Activated naive CD8-positive, alpha-beta T cell treated with anti-CD3 and anti-CD28 coated beads for 36 hours (primary cell): ENCODE results near the gene CORO2B. TPM values are rescaled to one million over a fixed set of nuclear protein-coding genes. Genes with fewer than 3 reads are reported as not detected.
"Not testable (repeated sequence)": the region's sequence is repeated elsewhere in the genome, so short reads cannot be mapped to it uniquely, and the experiment has no call there.

Experiments
- DNase-seq: peaks from one replicate; pipeline ENCODE4 v3.0.0; 2021
- H3K27ac Mint-ChIP-seq: one replicate; pipeline ENCODE4 v1.8.0; 2022; ENCODE audit warnings: mild to moderate bottlenecking, moderate library complexity, mixed read lengths
- H3K27me3 Mint-ChIP-seq: one replicate; pipeline ENCODE4 v1.8.0; 2022; ENCODE audit warnings: mild to moderate bottlenecking, mixed read lengths
- H3K36me3 Mint-ChIP-seq: one replicate; pipeline ENCODE4 v1.8.0; 2021; ENCODE audit warnings: mild to moderate bottlenecking, mixed read lengths
- H3K4me1 Mint-ChIP-seq: one replicate; pipeline ENCODE4 v1.8.0; 2021; ENCODE audit warnings: mixed read lengths
- H3K4me3 Mint-ChIP-seq: one replicate; pipeline ENCODE4 v1.8.0; 2022; ENCODE audit warnings: mild to moderate bottlenecking, moderate library complexity, mixed read lengths
- H3K9me3 Mint-ChIP-seq: one replicate; pipeline ENCODE4 v1.8.0; 2022; ENCODE audit warnings: mixed read lengths
- total RNA-seq, 2 experiments: library from RNA; stranded (reverse); gene quantifications; one replicate each; pipeline ENCODE4 v1.2.3, GENCODE V29; 2021

CORO2B gene
- total RNA-seq, 2 experiments from 2014 or later: not detected

- no peak overlapping the region for H3K4me3 Mint-ChIP-seq
- no peaks in the 10 kb centered on the region for H3K36me3 Mint-ChIP-seq
- peaks cover 5% of the 10 kb centered on the region for H3K4me1 Mint-ChIP-seq
- no peak overlapping the region for H3K27ac Mint-ChIP-seq
- no peaks in the 10 kb centered on the region for H3K9me3 Mint-ChIP-seq
- no peak for DNase-seq
- H3K27me3 Mint-ChIP-seq: peaks cover 7% of the 10 kb centered on the region
These were observed 99.2 kb downstream of the CORO2B start for GRCh38 chr15:68677996-68678395.

- Mint-ChIP-seq H3K4me3 (no peak overlapping the region), H3K36me3 (no peaks in the 10 kb centered on the region), H3K4me1 (peaks cover 4% of the 10 kb centered on the region), H3K9me3 (no peaks in the 10 kb centered on the region), H3K27me3 (peaks cover 3% of the 10 kb centered on the region), H3K27ac (no peak overlapping the region)
- DNase-seq: no peak
These were observed 100.0 kb downstream of the CORO2B start for GRCh38 chr15:68678746-68679145.

DNA sequence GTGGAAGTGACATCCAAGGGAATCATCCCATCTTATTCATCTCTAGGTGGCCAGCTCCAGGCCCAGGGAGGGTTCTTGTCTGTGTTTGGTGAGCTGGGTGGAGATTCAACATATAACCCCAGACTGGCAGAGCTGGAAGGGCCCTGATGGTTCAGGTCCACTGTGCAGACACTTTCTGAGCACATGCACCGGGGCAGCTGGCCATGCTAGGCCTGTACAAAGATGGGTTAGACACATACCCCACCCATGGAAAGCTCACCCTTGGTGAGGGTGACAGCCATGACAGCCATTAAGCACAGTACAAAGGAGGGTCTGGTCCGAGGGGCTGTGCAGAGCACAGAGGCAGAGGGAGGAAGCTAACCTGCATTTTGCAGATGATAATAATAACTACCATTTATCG lies 100.4 kb downstream of the CORO2B start:
- Mint-ChIP-seq H3K36me3 (no peaks in the 10 kb centered on the region), H3K4me3 (no peak overlapping the region), H3K27me3 (no peaks in the 10 kb centered on the region), H3K9me3 (no peaks in the 10 kb centered on the region), H3K27ac (no peak overlapping the region), H3K4me1 (peaks cover 2% of the 10 kb centered on the region)
- no peak for DNase-seq

GRCh38 chr15:68679961-68680371 lies 101.2 kb downstream of the CORO2B start:
- no peak for DNase-seq
- H3K9me3 Mint-ChIP-seq: no peaks in the 10 kb centered on the region
- H3K4me1 Mint-ChIP-seq: peaks cover 2% of the 10 kb centered on the region
- no peak overlapping the region for H3K4me3 Mint-ChIP-seq
- H3K36me3 Mint-ChIP-seq: no peaks in the 10 kb centered on the region
- no peak overlapping the region for H3K27ac Mint-ChIP-seq
- no peaks in the 10 kb centered on the region for H3K27me3 Mint-ChIP-seq

- not testable (repeated sequence) for H3K4me1 Mint-ChIP-seq, H3K9me3 Mint-ChIP-seq, DNase-seq, H3K36me3 Mint-ChIP-seq, H3K27ac Mint-ChIP-seq, H3K27me3 Mint-ChIP-seq, H3K4me3 Mint-ChIP-seq
These were observed 102.0 kb downstream of the CORO2B start for GRCh38 chr15:68680756-68681155.

GRCh38 chr15:68681836-68682235 lies 103.0 kb downstream of the CORO2B start:
- no peak for DNase-seq
- no peaks in the 10 kb centered on the region for H3K27me3 Mint-ChIP-seq
- H3K27ac Mint-ChIP-seq: no peak overlapping the region
- no peaks in the 10 kb centered on the region for H3K36me3 Mint-ChIP-seq
- no peak overlapping the region for H3K4me3 Mint-ChIP-seq
- H3K4me1 Mint-ChIP-seq: no peaks in the 10 kb centered on the region
- H3K9me3 Mint-ChIP-seq: no peaks in the 10 kb centered on the region

DNA sequence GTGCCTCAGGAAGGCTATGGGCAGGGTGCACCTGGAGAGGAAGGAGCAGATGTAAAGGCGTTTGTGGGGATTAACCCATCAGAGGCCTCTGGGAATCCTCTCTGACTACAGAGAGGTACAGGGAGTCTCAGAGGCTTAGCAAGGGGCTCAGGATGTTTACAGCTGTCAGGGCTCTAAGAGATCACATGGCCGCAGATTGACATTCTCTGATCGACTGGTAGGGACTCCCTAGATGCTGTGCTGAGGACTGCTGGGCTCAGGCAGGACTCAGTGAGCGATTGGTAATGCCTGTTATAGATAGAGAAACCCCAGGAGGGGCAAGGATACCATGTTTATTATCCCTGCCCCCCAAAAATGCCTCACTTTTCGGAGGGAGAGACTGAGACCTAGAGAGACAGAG lies 103.5 kb downstream of the CORO2B start:
- no peaks in the 10 kb centered on the region for H3K36me3 Mint-ChIP-seq
- H3K27ac Mint-ChIP-seq: no peak overlapping the region
- H3K9me3 Mint-ChIP-seq: no peaks in the 10 kb centered on the region
- H3K4me3 Mint-ChIP-seq: no peak overlapping the region
- no peaks in the 10 kb centered on the region for H3K27me3 Mint-ChIP-seq
- H3K4me1 Mint-ChIP-seq: no peaks in the 10 kb centered on the region
- DNase-seq: no peak

DNA sequence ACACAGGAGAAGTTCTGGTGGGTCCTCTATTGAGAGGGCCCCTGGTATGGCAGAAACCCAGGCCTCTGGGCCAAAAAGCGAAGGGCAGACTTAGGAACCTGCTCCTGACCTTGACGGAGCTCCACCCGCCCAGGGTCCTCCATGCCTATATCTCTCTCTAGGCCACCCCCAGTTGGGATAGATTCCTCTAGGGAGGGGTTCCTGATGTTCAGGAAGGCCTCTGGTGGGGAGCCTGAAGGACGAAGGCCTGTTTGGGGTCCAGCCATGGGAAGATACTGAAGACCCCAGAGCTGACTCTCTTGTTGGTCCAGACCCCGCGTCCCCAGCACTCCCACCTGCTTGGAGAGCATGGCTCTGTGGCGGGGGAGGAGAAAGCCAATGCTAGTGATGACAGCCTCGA lies 104.2 kb downstream of the CORO2B start:
- Mint-ChIP-seq H3K27ac (no peak overlapping the region), H3K4me1 (no peaks in the 10 kb centered on the region), H3K36me3 (no peaks in the 10 kb centered on the region), H3K4me3 (no peak overlapping the region), H3K9me3 (no peaks in the 10 kb centered on the region), H3K27me3 (no peaks in the 10 kb centered on the region)
- no peak for DNase-seq

GRCh38 chr15:68683551-68683950 lies 104.8 kb downstream of the CORO2B start:
- Mint-ChIP-seq H3K27me3 (no peaks in the 10 kb centered on the region), H3K9me3 (no peaks in the 10 kb centered on the region), H3K4me3 (no peak overlapping the region), H3K4me1 (no peaks in the 10 kb centered on the region), H3K36me3 (no peaks in the 10 kb centered on the region), H3K27ac (no peak overlapping the region)
- no peak for DNase-seq

GRCh38 chr15:68684476-68684875 lies 105.7 kb downstream of the CORO2B start:
- no peak overlapping the region for H3K27ac Mint-ChIP-seq

DNA sequence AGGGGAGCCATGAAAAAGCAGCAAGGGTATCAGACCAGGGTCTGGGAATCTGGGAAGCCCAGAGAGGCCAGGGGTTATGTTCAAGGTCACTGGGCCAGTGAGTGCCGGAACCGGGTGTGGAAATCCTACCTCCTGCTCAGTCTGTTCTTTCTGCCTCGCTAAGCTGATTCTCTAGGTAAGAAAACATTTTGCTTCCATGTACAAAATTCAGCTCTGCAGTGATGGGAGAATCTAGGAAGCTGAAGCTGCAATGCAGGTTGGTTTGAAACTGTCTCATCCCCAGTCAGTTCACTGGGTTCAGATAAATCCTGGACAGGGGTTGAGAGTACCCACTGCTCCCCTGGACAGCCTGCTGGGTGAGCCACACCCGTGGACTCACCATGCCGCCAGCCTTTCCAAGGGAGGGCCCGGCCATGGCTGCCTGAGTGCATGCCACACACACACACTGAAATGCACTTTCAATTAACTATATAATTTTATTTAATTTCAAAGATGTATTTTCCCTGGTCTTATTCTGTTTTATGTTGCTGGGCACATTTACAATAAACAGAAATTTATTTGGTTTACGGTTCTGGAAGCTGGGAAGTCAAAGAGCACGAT lies 108.4 kb downstream of the CORO2B start:
- Mint-ChIP-seq H3K36me3 (no peaks in the 10 kb centered on the region), H3K4me1 (no peaks in the 10 kb centered on the region), H3K9me3 (no peaks in the 10 kb centered on the region), H3K27ac (no peak overlapping the region), H3K27me3 (no peaks in the 10 kb centered on the region), H3K4me3 (no peak overlapping the region)
- no peak for DNase-seq

More at GRCh38 chr15:68684476-68684875, 105.7 kb downstream of the CORO2B start:
- DNase-seq: no peak
- Mint-ChIP-seq H3K4me3 (no peak overlapping the region), H3K27me3 (no peaks in the 10 kb centered on the region), H3K36me3 (no peaks in the 10 kb centered on the region), H3K4me1 (no peaks in the 10 kb centered on the region), H3K9me3 (no peaks in the 10 kb centered on the region)

GRCh38 chr15:68691705-68692104 lies 112.9 kb downstream of the CORO2B start:
- no peak overlapping the region for H3K4me3 Mint-ChIP-seq
- no peaks in the 10 kb centered on the region for H3K27me3 Mint-ChIP-seq
- no peaks in the 10 kb centered on the region for H3K9me3 Mint-ChIP-seq
- no peak overlapping the region for H3K27ac Mint-ChIP-seq
- H3K4me1 Mint-ChIP-seq: peaks cover 7% of the 10 kb centered on the region
- H3K36me3 Mint-ChIP-seq: no peaks in the 10 kb centered on the region
- DNase-seq: no peak

DNA sequence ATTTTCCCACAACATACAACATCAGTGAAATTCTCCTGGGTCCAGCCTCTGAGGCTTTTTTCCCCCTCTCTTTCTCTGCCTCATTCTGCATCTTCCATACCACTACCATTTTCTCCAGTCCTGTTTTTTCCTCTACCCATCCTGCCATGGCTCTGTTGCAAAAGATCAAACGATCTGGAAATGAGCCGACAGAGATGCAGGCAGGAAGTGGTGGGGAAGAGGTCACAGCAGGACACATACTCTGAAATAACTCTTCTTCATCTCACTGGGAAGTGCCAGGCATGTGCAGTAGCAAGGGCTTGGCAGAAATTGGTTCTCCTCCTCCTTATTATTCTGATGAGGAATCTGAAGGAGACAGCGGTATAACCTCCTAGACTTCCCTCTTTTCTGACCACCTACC lies 114.3 kb downstream of the CORO2B start:
- Mint-ChIP-seq H3K27me3 (no peaks in the 10 kb centered on the region), H3K4me1 (peaks cover 7% of the 10 kb centered on the region), H3K36me3 (no peaks in the 10 kb centered on the region), H3K4me3 (no peak overlapping the region), H3K9me3 (no peaks in the 10 kb centered on the region), H3K27ac (no peak overlapping the region)
- DNase-seq: no peak

DNA sequence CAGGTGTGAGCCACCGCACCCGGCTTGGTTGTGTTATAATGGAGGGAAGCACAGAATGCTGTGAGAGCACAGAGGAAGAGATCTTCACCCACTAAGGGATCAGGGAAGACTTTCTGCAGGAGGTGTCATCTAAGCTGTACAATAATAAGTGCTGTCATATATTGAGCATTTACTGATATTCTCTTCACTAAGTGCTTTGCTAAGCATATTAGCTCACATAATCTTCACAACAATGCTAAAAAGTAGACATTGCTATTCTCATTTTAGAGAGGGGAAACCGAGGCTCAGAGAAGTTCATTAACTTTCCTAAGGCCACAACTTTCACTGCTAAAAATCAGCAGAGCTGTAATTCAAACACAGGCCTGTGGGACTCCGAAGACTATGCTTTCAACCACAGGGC lies 115.3 kb downstream of the CORO2B start:
- Mint-ChIP-seq H3K9me3 (no peaks in the 10 kb centered on the region), H3K4me3 (no peak overlapping the region), H3K36me3 (no peaks in the 10 kb centered on the region), H3K4me1 (peaks cover 7% of the 10 kb centered on the region), H3K27me3 (no peaks in the 10 kb centered on the region), H3K27ac (no peak overlapping the region)
- DNase-seq: no peak

DNA sequence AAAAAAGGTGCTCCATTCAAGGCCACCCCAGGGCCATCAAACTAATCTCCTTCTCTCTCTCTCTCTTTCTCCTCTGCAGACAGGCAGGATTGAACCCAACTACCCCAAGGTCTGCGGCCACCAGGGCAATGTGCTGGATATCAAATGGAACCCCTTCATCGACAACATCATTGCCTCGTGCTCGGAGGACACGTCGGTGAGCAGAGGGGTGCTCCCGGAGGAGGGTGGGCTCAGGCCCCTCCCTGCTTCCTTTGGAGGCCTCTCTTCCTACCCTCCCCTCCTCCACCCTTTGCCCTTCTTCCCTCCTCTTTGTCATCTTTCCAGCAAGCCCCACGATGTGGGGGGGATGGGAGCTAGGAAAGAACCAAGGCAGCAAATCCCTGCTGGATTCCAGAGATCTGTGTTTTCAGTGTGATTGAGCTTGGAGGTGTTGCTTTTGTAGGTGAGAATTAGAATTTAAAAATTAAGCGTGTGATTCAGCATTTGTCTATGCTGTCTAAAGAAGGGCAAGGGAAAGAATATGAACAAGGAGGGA lies 116.3 kb downstream of the CORO2B start:
- H3K27ac Mint-ChIP-seq: no peak overlapping the region
- H3K9me3 Mint-ChIP-seq: no peaks in the 10 kb centered on the region
- DNase-seq: no peak
- peaks cover 7% of the 10 kb centered on the region for H3K4me1 Mint-ChIP-seq
- no peak overlapping the region for H3K4me3 Mint-ChIP-seq
- no peaks in the 10 kb centered on the region for H3K27me3 Mint-ChIP-seq
- H3K36me3 Mint-ChIP-seq: no peaks in the 10 kb centered on the region
